Neural cell (in vitro differentiated cells): ENCODE results near the gene MKX.

Experiments
- EZH2 ChIP-seq: fragments of 200-600, 300-800 bp; shearing (Covaris generic), sonication (generic); IDR thresholded peaks from 2 replicates; pipeline ENCODE4 v1.6.1; 2014; ENCODE audit warnings: antibody characterized with exemption, low read length, borderline replicate concordance, mild to moderate bottlenecking; ENCODE audit not compliant: insufficient read depth, poor library complexity, severe bottlenecking
- MXI1 ChIP-seq: fragments of 450-650 bp; conservative IDR thresholded peaks from 2 replicates; pipeline ENCODE4 v1.6.1; 2014; ENCODE audit warnings: antibody characterized with exemption, mild to moderate bottlenecking; ENCODE audit not compliant: poor library complexity, severe bottlenecking
- RAD21 ChIP-seq: fragments of 450-650 bp; conservative IDR thresholded peaks from 2 replicates; pipeline ENCODE4 v1.6.1; 2014; ENCODE audit warnings: antibody characterized with exemption, mild to moderate bottlenecking, moderate library complexity
- REST ChIP-seq: IDR thresholded peaks from 2 replicates; pipeline ENCODE4 v1.6.1; 2012; ENCODE audit warnings: borderline replicate concordance
- SMC3 ChIP-seq: fragments of 450-650 bp; conservative IDR thresholded peaks from 2 replicates; pipeline ENCODE4 v1.6.1; 2014; ENCODE audit warnings: antibody characterized with exemption, mild to moderate bottlenecking, moderate library complexity; ENCODE audit not compliant: poor library complexity
- TAF1 ChIP-seq: IDR thresholded peaks from 2 replicates; pipeline ENCODE4 v1.6.1; 2012; ENCODE audit warnings: low read depth
- TF ChIP-seq, protein P1 (sequence below): fragments of 450-650 bp; IDR thresholded peaks from 2 replicates; pipeline ENCODE4 v1.5.1; 2014; ENCODE audit warnings: antibody characterized with exemption, mild to moderate bottlenecking, moderate library complexity; ENCODE audit not compliant: poor library complexity, severe bottlenecking

GRCh38 chr10:27770181-27770580 is 24.6 kb upstream of the MKX start:
- no peak for TF ChIP-seq TAF1
- TF ChIP-seq MXI1: no peak
- TF ChIP-seq, protein P1, sequence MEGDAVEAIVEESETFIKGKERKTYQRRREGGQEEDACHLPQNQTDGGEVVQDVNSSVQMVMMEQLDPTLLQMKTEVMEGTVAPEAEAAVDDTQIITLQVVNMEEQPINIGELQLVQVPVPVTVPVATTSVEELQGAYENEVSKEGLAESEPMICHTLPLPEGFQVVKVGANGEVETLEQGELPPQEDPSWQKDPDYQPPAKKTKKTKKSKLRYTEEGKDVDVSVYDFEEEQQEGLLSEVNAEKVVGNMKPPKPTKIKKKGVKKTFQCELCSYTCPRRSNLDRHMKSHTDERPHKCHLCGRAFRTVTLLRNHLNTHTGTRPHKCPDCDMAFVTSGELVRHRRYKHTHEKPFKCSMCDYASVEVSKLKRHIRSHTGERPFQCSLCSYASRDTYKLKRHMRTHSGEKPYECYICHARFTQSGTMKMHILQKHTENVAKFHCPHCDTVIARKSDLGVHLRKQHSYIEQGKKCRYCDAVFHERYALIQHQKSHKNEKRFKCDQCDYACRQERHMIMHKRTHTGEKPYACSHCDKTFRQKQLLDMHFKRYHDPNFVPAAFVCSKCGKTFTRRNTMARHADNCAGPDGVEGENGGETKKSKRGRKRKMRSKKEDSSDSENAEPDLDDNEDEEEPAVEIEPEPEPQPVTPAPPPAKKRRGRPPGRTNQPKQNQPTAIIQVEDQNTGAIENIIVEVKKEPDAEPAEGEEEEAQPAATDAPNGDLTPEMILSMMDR: no peak
- no peak for TF ChIP-seq REST
- TF ChIP-seq EZH2: no peak
- no peak for TF ChIP-seq RAD21
- TF ChIP-seq SMC3: no peak
